Heart left ventricle (tissue), 13 donors: Measurements from ENCODE around the gene CHTF18.

Experiments used
- POLR2A ChIP-seq, 2 donors: fragments of 450-650 bp; IDR thresholded peaks; one replicate each; pipeline ENCODE4 v1.6.1; 2017; ENCODE audit warnings: antibody characterized with exemption in 2 of 2, mild to moderate bottlenecking in 2 of 2, moderate library complexity in 2 of 2
- TF ChIP-seq, protein P1 (sequence below), 12 donors: fragments of 200-600 bp; sonication (generic) in 4 of 12; IDR thresholded peaks; one replicate each; pipeline versions ENCODE4 v1.5.0 to v1.8.0; 2018 to 2022; ENCODE audit warnings: antibody characterized with exemption in 12 of 12, mild to moderate bottlenecking in 5 of 12
- donor health status: ischemic (EF 13 %, LVEDD 7.1; RV severe dilation, severe dysfunction).
- donor health status: DM: no; HTN: yes; CAD: no.
- donor health status: DM: no; HTN: no; CAD: no.
- donor health status: ischemic (EF 25% LVEDD 6.9; RV normal size, moderate dysfunction).
- donor health status: ischemic (EF 25% LVEDD 5.7; RV mildly dilated, moderate dysfunction).
- donor health status: ischemic (EF 35%, LVEDD 5.7; RV mildly dilated, moderate dysfunction).
- donor health status: nonischemic (EF 11% LVEDD 7.7; RV severe dilation, severe dysfunction).
- donor health status: DM: yes; HTN: yes; CAD: no.
- donor health status: PGD.
- donor health status: ischemic (EF 29% LVEDD 5.4; RV normal size, mild dysfunction).
- donor health status: nonischemic (EF 23%, LVEDD 6.1; RV moderate dilation, normal function).

DNA sequence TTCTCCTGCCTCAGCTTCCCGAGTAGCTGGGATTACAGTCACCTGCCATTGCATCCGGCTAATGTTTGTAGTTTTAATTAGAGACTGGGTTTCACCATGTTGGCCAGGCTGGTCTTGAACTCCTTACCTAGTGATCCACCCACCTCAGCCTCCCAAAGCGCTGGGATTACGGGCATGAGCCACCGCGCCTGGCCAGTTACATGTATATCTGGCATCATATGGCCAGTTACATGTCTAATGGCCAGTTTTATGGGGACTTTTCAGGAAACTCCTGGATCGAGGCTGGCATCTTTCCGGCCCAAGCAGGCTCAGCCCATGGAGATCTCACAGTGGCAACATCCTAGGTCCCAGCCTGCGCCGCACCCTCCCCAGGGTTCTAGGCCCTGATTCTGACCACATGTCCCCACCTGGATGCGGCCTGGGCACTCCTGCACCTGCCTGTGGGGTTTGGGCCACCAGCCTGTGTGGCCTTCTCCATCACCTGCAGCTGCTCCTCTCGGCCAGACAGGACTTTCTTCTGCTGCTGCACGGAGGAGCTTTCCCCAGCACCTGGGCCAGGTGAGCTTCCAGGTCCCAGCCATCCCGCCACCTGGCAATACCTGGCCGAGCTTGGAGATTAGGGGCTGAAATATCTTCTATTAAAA is 46.3 kb upstream of the CHTF18 start:
- TF ChIP-seq, protein P1, sequence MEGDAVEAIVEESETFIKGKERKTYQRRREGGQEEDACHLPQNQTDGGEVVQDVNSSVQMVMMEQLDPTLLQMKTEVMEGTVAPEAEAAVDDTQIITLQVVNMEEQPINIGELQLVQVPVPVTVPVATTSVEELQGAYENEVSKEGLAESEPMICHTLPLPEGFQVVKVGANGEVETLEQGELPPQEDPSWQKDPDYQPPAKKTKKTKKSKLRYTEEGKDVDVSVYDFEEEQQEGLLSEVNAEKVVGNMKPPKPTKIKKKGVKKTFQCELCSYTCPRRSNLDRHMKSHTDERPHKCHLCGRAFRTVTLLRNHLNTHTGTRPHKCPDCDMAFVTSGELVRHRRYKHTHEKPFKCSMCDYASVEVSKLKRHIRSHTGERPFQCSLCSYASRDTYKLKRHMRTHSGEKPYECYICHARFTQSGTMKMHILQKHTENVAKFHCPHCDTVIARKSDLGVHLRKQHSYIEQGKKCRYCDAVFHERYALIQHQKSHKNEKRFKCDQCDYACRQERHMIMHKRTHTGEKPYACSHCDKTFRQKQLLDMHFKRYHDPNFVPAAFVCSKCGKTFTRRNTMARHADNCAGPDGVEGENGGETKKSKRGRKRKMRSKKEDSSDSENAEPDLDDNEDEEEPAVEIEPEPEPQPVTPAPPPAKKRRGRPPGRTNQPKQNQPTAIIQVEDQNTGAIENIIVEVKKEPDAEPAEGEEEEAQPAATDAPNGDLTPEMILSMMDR (IDR thresholded peaks at IDR 0.05), result no peak
- TF ChIP-seq POLR2A (IDR thresholded peaks at IDR 0.05), result no peak
